Stimulated activated CD8-positive, alpha-beta memory T cell treated with anti-CD3 and anti-CD28 coated beads, Interleukin-7, amount 100 ng/mL, for 48 hours (primary cell): ENCODE data around the gene DNAAF6.
A peak's percentile ranks its signal among the peaks of the same experiment; 100 is the strongest.
"Not testable (repeated sequence)": the region's sequence is repeated elsewhere in the genome, so short reads cannot be mapped to it uniquely, and the experiment has no call there.

Source experiments
- DNase-seq, 2 donors: peaks; one replicate each; pipeline ENCODE4 v3.0.0-alpha.2; 2020; ENCODE audit warnings: low read depth in 1 of 2; ENCODE audit errors: extremely low read depth in 1 of 2

The DNAAF6 gene

DNA sequence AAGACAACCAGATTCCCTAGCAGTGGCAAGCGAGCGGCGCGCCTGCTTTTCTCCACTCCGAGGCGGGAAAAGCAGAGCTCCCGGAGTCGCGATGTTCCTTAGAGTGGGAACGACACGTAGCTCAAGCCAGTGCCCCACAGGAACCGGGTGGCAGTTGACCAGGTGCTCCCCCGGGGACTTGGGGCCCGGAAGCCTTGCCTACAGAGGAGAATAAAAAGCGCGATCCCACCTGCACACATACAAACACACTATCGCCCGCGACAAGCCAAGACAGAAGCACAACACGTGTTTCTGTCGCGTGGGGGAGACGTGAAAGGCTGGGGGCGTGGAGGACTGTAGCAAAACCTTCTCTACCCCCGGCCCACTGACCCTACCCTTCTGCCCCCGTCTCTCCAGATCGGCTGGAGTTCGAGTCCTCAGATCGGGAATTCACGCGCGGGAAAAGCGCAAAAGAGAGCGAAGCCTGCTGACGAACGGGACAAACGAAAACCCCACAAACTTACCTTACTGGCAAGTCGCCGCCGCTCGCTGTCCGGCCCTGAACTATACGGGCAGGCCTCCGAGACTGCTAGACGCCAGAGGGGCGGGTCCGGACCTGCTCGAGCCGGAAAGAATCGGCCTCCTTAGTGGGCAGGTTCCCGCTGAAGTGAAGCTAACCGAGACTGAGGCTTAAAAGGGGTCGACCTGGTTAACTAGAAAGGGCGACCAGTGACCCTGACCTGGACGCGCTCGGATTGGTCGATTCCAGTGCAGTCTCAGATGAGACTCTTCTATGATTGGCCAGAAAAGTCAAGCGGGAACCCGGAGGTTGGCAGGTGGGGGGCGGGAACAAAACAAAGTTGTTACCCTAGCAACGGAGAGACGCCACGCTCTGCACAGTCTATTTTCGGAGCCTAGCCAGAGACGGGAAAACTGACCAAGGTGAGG lies at the start of gene DNAAF6, which contains the start of gene NUP62CL:
Gene DNAAF6, plus strand, starts transcription at position 842 of the 927 bp plus-strand sequence. CDS start 6,265 bp downstream, outside the sequence.
Gene NUP62CL, minus strand, starts transcription at position 664 of the 927 bp plus-strand sequence. CDS start 31,287 bp downstream, outside the sequence.
- DNase-seq = peak; percentile 15 to 53

DNA sequence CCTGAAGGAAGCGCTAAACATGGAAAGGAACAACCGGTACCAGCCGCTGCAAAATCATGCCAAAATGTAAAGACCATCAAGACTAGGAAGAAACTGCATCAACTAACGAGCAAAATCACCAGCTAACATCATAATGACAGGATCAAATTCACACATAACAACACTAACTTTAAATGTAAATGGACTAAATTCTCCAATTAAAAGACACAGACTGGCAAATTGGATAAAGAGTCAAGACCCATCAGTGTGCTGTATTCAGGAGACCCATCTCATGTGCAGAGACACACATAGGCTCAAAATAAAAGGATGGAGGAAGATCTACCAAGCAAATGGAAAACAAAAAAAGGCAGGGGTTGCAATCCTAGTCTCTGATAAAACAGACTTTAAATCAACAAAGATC lies 48.8 kb upstream of the DNAAF6 start:
- not testable (repeated sequence) for DNase-seq

DNA sequence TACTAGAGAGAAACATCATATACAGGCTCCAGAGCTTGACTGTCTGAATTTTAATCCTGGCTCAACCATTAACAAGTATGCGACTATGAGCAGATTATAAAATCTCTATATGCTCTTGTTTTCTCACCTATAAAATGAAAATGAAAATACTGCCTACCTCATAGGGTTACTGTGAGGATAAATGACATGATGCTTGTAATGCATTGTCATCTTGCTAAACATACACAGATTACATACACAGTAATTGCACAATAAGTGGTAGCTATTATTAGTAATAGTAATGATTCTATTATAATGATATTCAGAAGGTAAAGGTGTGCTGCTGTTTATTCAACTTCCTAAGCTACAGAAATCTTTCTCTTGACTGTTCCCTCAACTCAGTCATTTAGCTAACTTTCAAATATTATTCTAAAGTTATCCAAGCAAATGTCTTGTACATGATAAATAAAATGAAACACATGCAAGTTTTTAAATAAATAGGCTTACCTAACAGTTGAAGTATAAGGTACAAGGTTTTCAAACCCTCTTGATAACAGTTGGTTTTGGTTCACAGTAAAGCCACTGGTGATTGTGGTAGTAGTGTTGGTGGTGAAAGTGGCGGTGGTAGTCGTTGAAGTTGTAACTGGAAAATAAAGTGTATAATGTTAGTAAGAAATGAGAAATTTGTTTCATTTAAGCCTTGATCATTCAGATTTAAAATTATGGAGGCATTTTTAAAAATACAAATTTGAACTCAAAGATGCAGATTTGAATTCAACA lies 39.1 kb upstream of the DNAAF6 start:
- DNase-seq = no peak

DNA sequence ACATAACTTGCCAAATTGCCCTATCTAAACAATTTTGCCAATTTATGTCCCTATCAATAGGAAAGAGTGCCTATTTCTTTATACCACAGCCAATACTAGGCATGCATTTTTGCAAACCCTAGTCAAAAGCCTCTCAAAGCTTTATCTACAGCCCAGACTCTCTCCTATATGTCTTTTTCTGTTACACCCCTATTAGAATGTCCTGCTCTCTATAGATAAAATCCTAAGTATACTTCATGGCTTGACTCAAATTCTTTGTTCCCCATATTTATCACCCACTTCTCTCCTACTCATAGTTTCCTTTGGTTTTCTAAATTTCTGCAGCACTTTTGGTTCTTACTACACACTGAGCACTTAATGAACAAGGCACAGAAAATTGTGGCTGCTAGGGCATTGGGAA lies 38.2 kb upstream of the DNAAF6 start:
- no peak for DNase-seq

DNA sequence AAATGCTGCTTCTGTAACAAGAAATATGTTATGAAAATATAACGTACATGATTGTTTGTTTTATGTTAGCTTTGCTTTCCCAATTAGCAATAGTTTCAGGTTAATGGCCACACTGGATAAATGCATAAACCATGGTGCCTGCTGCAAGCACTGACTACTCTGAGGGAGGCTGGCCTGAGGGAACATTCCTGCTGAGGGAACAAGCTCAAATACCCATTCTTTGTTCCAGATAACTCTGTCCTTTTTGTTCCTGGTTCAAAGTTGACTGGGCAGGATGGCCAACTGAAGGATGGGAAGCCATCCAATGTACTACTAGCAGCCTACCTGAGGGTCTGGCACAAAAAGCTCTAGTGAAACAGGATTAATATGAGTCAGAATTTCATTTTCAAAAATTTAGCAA lies 37.7 kb upstream of the DNAAF6 start:
- DNase-seq = no peak

DNA sequence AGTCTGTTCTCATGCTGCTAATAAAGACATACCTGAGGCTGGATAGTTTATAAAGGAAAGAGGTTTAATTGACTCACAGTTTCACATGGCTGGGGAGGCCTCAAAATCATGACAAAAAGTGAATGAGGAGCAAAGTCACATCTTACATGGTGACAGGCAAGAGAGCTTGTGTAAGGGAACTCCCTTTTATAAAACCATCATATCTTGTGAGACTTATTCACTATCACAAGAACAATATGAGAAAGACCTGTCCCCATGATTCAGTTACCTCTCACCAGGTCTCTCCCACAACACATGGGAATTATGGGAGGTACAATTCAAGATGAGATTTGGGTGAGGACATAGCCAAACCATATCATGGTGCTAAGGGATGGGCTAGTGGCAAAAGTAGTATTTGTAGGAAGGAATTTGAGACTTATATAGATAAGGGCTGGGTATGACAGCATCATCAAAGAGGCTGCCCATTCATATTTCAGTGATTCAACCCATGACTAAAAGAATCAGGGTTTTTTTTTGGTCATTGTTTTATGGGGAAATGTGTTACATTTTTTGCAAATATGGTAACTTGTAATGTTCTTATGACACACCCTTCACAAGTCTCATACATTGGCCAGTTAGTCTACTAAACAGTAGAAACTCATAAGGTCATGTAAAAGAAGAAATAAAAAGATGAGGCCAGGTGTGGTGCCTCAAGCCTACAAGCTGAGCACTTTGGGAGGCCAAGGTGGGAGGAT lies 34.9 kb upstream of the DNAAF6 start:
- no peak for DNase-seq

DNA sequence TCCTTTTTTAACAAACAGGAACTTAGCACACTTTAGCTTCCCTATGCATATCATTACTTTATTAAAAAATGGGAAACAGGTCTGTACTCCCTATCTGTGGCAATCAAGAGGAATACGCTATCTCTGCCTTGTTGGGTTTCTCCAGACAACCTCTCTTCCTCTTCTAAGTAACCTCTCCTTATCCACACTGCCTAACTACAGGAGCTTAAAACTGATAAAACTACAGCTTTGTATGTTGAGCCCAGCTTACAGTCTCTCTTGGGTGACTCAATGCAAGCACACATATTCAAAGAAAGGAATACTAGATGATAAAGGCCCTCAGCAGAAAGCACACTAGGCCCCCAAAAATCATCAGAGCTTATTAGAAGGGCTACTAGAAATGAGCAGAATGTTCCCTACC lies 9.1 kb upstream of the DNAAF6 start:
- no peak for DNase-seq

DNA sequence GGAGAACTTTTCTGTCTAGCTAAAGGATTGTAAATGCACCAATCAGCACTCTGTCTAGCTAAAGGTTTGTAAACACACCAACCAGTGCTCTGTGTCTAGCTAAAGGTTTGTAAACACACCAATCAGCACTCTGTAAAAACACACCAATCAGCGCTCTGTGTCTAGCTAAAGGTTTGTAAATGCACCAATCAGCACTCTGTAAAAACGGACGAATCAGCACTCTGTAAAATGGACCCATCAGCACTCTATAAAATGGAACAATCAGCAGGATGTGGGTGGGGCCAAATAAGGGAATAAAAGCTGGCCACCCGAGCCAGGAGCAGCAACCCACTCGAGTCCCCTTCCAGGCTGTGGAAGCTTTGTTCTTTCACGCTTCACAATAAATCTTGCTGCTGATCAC lies 8.3 kb upstream of the DNAAF6 start:
- not testable (repeated sequence) for DNase-seq

DNA sequence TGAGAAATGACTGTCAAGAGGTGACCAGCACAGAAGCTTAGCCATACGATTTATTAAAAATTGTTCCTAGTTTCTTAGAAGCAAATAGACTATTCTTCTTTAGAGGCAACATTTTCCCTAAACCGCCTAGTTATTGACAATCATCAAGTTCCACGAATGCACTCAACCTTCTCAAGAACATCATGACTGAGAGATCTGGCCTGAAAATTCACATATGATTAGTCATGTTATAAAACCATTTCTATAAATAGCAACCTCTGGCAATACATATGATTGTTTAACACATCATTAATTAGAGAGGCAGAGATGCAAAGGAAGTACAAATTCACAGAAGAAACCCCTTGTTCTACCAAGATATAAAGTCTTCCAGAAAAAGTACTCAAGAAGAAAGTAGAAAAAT lies 6.9 kb upstream of the DNAAF6 start:
- DNase-seq = no peak

DNA sequence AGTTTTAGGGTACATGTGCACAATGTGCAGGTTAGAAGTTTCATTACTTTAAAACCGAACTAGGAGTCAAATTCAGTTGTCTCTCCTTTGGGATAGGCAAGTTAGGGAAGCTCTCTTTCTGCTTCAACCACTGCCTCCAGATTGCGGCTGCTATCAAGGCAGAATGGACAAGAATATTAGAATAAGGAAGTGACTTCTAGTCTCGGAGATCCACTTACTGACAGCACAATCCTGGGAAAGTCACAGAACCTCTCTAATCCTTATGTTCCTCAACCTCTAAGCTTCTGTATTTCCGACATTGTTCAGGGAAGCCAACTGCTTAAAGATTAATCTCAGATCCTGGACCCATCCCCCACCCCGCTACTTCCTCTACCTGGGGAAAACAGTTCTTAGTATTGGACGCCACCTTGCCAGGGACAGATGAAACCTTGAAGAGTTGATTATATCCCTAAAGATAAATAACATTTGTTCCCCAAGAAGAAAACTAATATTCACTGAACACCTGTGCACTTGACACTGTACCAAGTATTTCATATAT lies 2.3 kb upstream of the DNAAF6 start:
- DNase-seq = no peak

DNA sequence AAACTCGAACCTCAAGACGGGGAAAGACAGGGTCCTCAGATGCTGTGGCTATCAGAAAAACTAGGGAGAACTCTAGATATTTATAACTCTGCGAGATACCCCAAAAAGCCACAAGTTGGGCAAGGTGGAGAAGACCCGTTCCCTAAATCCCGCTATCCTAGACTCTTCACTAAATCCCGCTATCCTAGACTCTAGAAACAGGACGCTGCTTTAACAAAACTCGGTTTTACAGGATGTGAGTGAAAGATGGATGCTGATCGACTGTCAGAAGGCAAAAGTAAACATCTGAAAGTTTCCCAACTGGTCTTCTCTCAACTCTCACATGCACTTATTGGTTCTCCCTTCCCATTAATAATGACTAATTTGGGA lies 270 bp downstream of the DNAAF6 start:
- no peak for DNase-seq

DNA sequence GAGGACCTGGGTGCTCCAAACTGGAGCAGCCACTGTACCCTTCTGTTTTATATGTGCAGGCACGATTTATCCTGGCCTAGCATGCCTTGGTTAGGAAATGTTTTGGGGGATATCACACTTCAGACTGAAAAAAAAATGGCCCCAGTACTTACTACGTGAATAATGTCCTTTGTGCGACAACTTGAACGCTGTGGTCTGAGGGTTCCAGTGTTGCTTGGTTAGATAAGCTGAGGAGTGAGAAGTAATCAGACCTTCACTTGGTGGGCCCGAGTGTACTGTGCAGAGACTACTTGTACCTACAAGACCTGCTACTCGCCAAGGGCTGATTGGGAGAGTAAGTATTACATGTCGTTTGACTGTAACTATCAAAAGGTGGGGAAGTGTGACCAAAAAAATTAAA lies 678 bp downstream of the DNAAF6 start:
- DNase-seq = no peak

DNA sequence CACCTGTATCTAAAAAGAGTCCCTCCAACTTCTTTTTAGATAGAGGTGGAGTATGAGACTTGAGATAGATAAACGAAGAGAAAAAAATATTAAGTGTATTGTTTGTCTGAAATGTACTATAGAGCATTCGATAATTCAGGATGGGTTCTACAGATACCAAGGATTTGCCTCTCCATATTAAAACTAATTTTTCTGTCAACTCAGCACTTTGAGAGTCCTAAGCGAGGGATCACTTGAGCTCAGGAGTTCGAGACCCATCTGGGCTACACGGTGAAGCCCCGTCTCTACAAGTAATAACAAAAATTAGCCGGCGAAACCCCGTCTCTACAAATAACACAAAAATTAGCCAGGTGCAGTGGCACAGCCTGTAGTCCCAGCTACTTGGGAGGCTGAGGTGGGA lies 1.5 kb downstream of the DNAAF6 start:
- no peak for DNase-seq

DNA sequence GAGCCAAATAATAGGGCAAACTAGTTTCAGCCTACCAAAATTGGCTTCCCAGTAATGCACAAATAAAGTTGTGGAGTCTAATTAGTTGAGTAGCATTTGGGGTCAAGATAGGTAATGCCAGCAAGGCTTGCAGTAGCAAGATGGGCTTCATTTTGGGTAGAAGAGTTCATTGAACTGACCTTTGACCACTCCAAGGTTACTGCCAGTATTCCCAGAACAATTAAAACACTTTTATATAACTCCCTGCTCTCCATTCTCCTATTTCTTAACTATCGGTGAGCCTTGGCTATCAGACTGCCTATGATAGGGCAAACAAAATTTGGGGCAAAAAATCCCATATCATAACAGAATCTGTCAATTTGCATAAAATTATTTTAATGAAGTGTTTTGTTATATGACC lies 7.1 kb downstream of the DNAAF6 start:
- no peak for DNase-seq

DNA sequence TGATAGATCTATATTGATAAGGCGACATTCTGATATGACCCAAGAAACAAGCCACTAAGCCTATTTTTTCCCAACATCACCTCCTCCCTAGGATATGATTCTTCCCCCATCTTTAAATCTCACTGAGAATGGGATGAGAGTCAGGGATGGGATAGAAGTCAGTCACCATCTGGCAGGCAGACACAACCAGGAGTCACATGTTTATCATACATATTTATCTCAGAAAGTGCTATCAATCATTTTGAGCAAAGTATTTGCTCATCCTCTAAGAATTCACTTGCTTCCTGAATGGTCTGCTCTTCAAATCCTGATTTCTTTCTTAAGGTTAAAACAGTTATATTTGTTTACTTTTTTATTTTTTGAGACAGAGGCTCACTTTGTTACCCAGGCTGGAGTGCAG lies 20.3 kb downstream of the DNAAF6 start:
- DNase-seq = no peak

DNA sequence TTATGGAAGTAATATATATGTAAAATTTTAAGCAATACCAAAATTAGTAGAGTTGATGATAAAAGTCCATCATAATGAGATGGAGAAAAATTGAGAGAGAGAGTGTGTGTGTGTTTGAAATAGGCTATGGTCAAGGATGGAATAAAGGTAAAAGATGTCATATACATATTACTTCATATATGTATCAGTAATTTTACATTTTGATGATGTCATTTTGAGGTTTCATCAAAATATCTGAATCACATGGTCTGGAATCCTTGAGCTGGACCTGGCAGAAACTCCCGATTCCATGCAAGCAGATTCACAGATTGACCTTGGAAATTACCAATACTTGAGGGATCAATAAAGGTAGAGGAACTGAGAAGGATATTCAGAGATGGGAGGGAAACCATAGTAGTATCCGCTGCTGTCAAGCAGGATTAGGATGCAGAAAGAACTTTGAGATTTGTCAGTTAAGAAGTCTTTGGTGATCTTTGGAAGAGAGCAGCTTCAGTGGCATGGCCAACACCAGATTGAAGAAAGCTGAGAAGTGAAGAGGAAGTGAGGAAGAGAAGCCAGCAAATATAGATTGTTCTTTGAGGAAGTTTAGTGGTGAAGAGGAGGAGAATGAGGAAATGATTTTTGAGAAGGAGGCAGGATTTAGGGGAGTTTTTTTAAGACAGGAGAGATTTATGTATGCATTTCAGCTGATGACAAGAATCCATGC lies 21.5 kb downstream of the DNAAF6 start:
- DNase-seq = no peak

DNA sequence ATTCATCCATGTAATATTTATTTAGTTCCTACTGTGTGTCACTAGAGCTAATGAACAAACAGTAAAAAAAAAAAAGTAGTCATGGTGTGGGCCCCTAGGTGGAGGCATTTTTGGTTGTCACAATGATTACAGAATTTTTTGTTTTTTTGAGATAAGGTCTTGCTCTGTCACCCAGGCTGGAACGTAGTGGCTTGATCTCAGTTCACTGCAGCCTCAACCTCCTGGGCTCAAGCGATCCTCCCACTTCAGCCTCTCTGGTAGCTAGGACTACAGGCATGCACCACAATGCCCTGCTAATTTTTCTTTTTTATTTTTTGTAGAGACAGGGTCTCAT lies 22.0 kb downstream of the DNAAF6 start:
- no peak for DNase-seq

DNA sequence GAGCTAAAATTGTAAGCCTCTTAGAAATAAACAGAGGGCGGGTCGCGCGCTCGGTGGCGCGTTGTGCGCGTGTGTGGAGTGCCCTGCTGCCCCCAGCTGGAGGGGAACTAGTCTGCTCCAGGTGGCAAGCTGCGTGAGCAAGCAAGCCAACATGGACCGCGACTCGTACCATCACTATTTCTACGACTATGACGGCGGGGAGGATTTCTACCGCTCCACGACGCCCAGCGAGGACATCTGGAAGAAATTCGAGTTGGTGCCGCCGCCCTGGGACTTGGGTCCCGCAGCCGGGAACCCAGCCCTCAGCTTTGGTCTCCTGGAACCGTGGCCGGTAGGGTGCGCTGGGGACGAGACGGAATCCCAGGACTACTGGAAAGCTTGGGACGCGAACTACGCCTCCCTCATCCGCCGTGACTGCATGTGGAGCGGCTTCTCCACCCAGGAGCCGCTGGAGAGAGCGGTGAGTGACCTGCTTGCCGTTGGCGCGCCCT lies 66.1 kb downstream of the DNAAF6 start:
- no peak for DNase-seq

DNA sequence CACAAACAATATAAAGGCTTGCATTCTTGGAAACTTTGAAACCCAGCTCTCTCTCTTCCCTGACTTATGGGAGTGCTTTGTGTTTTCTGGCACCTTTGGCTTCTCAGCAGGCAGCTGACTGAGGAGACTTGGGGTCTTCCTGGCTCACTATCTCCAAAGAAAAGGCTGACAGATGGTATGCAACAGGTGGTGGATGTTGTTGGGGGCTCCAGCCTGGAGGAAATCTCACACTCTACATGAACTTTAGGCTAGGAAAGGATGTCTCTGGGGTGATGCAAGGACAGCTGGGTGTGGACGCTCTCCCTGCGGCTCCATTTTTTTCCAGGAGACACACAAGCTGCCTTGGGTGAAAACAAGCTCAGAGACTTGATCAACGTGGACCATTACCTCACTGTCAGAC lies 67.4 kb downstream of the DNAAF6 start:
- DNase-seq = no peak

DNA sequence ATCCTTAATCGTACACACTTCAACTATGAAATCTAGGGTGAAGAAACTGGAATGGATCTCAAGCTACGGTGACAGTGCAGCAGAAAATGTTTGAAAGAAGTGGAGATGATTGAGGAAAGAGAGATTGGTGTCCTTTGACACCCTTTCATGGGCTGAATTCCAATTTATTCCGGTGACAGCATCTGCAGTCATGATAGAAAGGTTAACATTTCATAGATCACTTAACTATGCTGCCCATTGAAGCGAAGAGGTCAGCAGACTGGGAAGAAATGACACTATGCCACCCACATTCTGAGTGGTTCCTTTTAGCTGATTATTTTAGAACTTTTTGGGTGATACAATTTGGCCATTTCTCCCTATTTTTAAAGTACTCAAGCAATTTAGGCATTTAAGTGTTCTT lies 82.3 kb downstream of the DNAAF6 start:
- DNase-seq = no peak
